Adrenal gland (tissue), 12 donors: ENCODE results near the gene WIF1. TPM values are rescaled to one million over a fixed set of nuclear protein-coding genes. Genes with fewer than 3 reads are reported as not detected.

ENCODE experiments used
- DNase-seq, 7 donors: peaks; one replicate each; pipeline ENCODE4 v3.0.0-alpha.2; 2019 to 2020
- H3K27ac ChIP-seq, 5 donors: fragments of 200-600 bp; sonication (generic) in 4 of 5; 1 replicate in 3 of 5; 2 replicates in 2 of 5; pipeline versions ENCODE4 v1.5.1 to v1.8.0; 2016 to 2020; ENCODE audit warnings: mild to moderate bottlenecking in 1 of 5
- H3K27me3 ChIP-seq: fragments of 200-600 bp; 2 replicates; pipeline ENCODE4 v1.8.0; 2021
- H3K36me3 ChIP-seq, 2 donors: fragments of 200-600 bp; replicated peaks in 1 of 2; 1 replicate in 1 of 2; 2 replicates in 1 of 2; pipeline versions ENCODE4 v1.5.1 to v1.8.0; 2018 to 2022
- H3K4me1 ChIP-seq, 2 donors: fragments of 200-600 bp; replicated peaks in 1 of 2; 1 replicate in 1 of 2; 2 replicates in 1 of 2; pipeline versions ENCODE4 v1.5.1 to v1.8.0; 2018 to 2021
- H3K4me3 ChIP-seq, 4 donors: fragments of 200-600 bp; sonication (generic) in 3 of 4; one replicate each; pipeline ENCODE4 v1.5.1; 2016 to 2018
- H3K9me3 ChIP-seq, 3 donors: fragments of 200-600 bp; sonication (generic) in 1 of 3; replicated peaks in 1 of 3; 1 replicate in 2 of 3; 2 replicates in 1 of 3; pipeline versions ENCODE4 v1.5.1 to v1.8.0; 2016 to 2021
- POLR2A ChIP-seq, 2 donors: fragments of 450-650 bp; IDR thresholded peaks; one replicate each; pipeline ENCODE4 v1.6.1; 2017; ENCODE audit warnings: antibody characterized with exemption in 2 of 2, mild to moderate bottlenecking in 2 of 2, moderate library complexity in 1 of 2
- WGBS, 4 donors: extraction: QIAGEN DNeasy Blood & Tissue Kit in 2 of 4; methylation state at CpG; one replicate each; pipeline versions ENCODE4 v1.1.5 to v1.1.7; 2013 to 2017; 5-methylcytosine and 5-hydroxymethylcytosine counted together
- intact Hi-C, 2 donors: fragments of 100-400 bp; cut with DNase I; formaldehyde crosslinking; loops; one replicate each; pipeline versions ENCODE4 v1.14.1 to v1.15.0; 2022 to 2023
- polyA plus RNA-seq, 3 donors: library from polyadenylated mRNA; stranded (reverse); fragments of 200-250 nt in 2 of 3; fragments of 350-450 nt in 1 of 3; fragmentation: Illumina TruSeq in 1 of 3; extraction: RNeasy Lipid Tissue Mini Kit (QIAGEN cat#74804) in 1 of 3; gene quantifications; one replicate each; pipeline ENCODE4 v1.2.3, GENCODE V29; 2013 to 2014
- total RNA-seq, 9 donors: library from RNA; depleted of rRNA in 4 of 9; stranded (reverse); fragments of >200 nt in 4 of 9; fragments of 120-200 nt in 1 of 9; fragmentation: NEBNext Ultra II Directional in 1 of 9; extraction: Animal tissue kit (Norgen Biotek cat#: 25700) in 1 of 9; gene quantifications; one replicate each; pipeline versions ENCODE4 v1.1.0 to v1.2.4, GENCODE V29; 2013 to 2023
- TF ChIP-seq, protein P1 (sequence below), 6 experiments: fragments of 450-650 bp in 4 of 6; fragments of 200-600 bp in 2 of 6; sonication (generic) in 1 of 6; IDR thresholded peaks; 1 replicate in 5 of 6; 2 replicates in 1 of 6; pipeline versions ENCODE4 v1.5.1 to v1.8.0; 2016 to 2021; ENCODE audit warnings: antibody characterized with exemption in 6 of 6, mild to moderate bottlenecking in 2 of 6, moderate library complexity in 1 of 6
- donor health status: healthy with polysubstance abuse.
- donor health status: Bipolar disorder and iron deficiency.
- donor health status: DM: yes; HTN: yes; CAD: no.
- donor health status: DM: no; HTN: no; CAD: no.
- donor health status: DM: no; HTN: no; CAD: no.
- donor health status: DM: yes; HTN: yes; CAD: no.

The WIF1 gene
- total and polyA plus RNA-seq, 12 donors: 0.12 to 3.8 (median 0.51) TPM; not detected in 3

DNA sequence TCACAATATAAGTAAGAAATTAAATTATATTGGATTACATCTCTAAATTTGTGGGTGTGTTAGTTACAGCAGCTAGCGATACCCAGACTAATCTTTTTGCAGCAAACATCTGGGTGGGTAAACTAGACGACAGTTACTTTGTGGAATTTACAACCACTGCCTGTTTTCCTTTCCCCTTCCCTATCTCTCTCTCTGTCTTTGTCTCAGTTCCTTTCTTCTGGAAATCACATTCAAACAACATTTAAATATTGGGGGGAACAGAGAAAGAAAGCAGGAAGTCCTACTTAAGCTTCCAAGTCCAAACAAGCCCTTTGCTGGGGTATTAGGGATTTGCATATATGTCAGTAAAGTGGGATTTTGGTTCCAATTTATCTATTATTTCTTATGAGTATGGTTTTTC lies 97.6 kb downstream of the WIF1 start:
- no peaks in the 10 kb centered on the region for H3K4me1 ChIP-seq

DNA sequence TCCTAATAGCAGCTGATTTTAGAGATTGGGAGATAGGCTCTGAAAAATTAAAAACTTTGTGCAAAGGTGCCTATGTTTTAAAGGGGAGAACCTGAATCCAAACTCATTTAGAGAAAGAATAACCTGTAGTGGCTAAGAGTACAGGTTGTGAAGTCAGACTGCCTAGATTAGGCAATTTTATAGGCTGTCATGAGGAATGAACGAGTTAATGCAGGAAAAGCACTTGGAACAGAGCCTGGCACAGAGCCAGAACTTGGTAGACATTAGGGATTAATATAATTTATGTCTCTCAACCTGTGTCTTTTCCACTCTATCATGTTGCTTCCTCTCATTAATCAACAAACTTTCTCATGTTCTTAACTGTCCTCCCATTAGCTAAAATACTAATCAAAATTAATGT lies 98.1 kb downstream of the WIF1 start:
- Histone ChIP-seq H3K27ac (no peak overlapping the region), H3K4me3 (no peak overlapping the region), H3K9me3 (no peaks in the 10 kb centered on the region), H3K27me3 (no peaks in the 10 kb centered on the region), H3K4me1 (no peaks in the 10 kb centered on the region), H3K36me3 (no peaks in the 10 kb centered on the region)
- TF ChIP-seq, protein P1, sequence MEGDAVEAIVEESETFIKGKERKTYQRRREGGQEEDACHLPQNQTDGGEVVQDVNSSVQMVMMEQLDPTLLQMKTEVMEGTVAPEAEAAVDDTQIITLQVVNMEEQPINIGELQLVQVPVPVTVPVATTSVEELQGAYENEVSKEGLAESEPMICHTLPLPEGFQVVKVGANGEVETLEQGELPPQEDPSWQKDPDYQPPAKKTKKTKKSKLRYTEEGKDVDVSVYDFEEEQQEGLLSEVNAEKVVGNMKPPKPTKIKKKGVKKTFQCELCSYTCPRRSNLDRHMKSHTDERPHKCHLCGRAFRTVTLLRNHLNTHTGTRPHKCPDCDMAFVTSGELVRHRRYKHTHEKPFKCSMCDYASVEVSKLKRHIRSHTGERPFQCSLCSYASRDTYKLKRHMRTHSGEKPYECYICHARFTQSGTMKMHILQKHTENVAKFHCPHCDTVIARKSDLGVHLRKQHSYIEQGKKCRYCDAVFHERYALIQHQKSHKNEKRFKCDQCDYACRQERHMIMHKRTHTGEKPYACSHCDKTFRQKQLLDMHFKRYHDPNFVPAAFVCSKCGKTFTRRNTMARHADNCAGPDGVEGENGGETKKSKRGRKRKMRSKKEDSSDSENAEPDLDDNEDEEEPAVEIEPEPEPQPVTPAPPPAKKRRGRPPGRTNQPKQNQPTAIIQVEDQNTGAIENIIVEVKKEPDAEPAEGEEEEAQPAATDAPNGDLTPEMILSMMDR (IDR thresholded peaks at IDR 0.05): no peak
- TF ChIP-seq POLR2A (IDR thresholded peaks at IDR 0.05): no peak
- WGBS, 4 donors: 17 to 38% (median 31%) methylated on average over 1 of the region's 1 CpG
- no peak for DNase-seq
- intact Hi-C loops: no loop called here

More for the DNA sequence above, 97.6 kb downstream of the WIF1 start:
- Histone ChIP-seq H3K36me3 (no peaks in the 10 kb centered on the region), H3K27me3 (no peaks in the 10 kb centered on the region), H3K27ac (no peak overlapping the region), H3K4me3 (no peak overlapping the region), H3K9me3 (no peaks in the 10 kb centered on the region)
- TF ChIP-seq, protein P1 (IDR thresholded peaks at IDR 0.05): no peak
- no peak for TF ChIP-seq POLR2A (IDR thresholded peaks at IDR 0.05)
- no peak for DNase-seq
- 52 to 67% (median 62%) methylated on average over 2 of the region's 2 CpGs for WGBS, 4 donors
- intact Hi-C loops: no loop called here

DNA sequence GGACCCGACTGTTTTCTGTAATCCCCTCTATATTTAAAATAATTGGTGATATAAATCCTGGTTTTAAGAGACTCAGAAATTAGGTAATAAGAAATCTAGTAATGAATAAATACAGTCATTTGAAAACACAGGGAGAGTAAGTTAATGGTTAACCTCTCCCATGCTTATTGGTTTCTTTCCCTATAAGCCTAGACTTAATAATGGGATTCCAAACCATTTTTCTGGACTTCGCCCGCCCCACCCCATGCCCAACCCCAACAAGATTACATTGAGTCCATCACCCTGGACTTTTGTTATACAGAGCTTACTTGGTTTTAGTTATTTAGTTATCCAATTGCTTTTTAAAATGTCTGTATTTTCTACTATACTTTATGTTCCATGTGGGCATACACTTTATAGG lies 98.7 kb downstream of the WIF1 start:
- Histone ChIP-seq H3K36me3 (no peaks in the 10 kb centered on the region), H3K4me3 (no peak overlapping the region), H3K27me3 (no peaks in the 10 kb centered on the region), H3K27ac (no peak overlapping the region), H3K4me1 (no peaks in the 10 kb centered on the region), H3K9me3 (no peaks in the 10 kb centered on the region)
- intact Hi-C loops: no loop called here
- 72 to 85% (median 79%) methylated on average over 3 of the region's 3 CpGs for WGBS, 4 donors
- DNase-seq: no peak
- TF ChIP-seq, protein P1 (IDR thresholded peaks at IDR 0.05): no peak
- TF ChIP-seq POLR2A (IDR thresholded peaks at IDR 0.05): no peak

DNA sequence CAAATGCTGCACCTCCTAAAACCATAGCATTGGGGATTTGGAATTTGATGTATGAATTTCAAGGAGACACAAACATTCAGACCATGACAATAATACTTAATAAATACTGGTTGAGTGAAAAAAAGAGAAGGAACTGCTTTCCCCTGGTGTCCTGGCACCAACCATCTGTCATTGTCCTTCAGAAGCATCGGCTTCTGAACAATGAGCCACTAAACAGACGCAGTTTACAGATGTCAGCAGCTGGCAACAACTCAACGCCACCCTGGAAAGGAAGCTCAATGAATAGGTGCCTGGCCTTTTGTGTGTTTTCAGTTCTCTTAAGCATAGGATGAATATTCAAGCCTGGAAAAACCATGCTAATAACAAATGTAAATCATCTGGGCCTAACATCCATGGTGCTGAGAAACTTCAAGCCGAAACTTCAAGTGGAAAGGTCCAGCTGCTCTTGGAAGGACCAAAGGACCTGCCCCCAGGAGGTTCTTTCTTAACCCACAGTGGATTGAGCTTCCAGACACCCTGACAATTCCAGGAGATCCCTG lies 101.3 kb downstream of the WIF1 start:
- Histone ChIP-seq H3K4me1 (no peaks in the 10 kb centered on the region), H3K36me3 (no peaks in the 10 kb centered on the region), H3K27ac (no peak overlapping the region), H3K4me3 (no peak overlapping the region), H3K27me3 (no peaks in the 10 kb centered on the region), H3K9me3 (no peaks in the 10 kb centered on the region)
- DNase-seq: no peak
- TF ChIP-seq POLR2A (IDR thresholded peaks at IDR 0.05): no peak
- TF ChIP-seq, protein P1 (IDR thresholded peaks at IDR 0.05): no peak
- intact Hi-C loops: no loop called here
- 57 to 81% (median 67%) methylated on average over 4 of the region's 4 CpGs for WGBS, 4 donors
